Activated T-cell treated with anti-CD3 and anti-CD28 coated beads, Interleukin-2, amount 50 U/mL, for 24 hours (primary cell): ENCODE measurements around the gene ADO.
A peak's percentile ranks its signal among the peaks of the same experiment; 100 is the strongest.

ENCODE experiments used
- DNase-seq: peaks from one replicate; pipeline ENCODE4 v3.0.0-alpha.2; 2020
- H3K27ac Mint-ChIP-seq: 2 replicates; pipeline ENCODE4 v1.8.0; 2020; ENCODE audit warnings: mild to moderate bottlenecking, mixed read lengths
- H3K27me3 Mint-ChIP-seq: 2 replicates; pipeline ENCODE4 v1.8.0; 2020; ENCODE audit warnings: mixed read lengths
- H3K36me3 Mint-ChIP-seq: 2 replicates; pipeline ENCODE4 v1.8.0; 2020; ENCODE audit warnings: low read depth, mixed read lengths
- H3K4me1 Mint-ChIP-seq: 2 replicates; pipeline ENCODE4 v1.8.0; 2020; ENCODE audit warnings: low read depth, mixed read lengths
- H3K4me3 Mint-ChIP-seq: 2 replicates; pipeline ENCODE4 v1.8.0; 2020; ENCODE audit warnings: mild to moderate bottlenecking, moderate library complexity, mixed read lengths
- H3K9me3 Mint-ChIP-seq: 2 replicates; pipeline ENCODE4 v1.8.0; 2020; ENCODE audit warnings: mixed read lengths

Gene ADO

DNA sequence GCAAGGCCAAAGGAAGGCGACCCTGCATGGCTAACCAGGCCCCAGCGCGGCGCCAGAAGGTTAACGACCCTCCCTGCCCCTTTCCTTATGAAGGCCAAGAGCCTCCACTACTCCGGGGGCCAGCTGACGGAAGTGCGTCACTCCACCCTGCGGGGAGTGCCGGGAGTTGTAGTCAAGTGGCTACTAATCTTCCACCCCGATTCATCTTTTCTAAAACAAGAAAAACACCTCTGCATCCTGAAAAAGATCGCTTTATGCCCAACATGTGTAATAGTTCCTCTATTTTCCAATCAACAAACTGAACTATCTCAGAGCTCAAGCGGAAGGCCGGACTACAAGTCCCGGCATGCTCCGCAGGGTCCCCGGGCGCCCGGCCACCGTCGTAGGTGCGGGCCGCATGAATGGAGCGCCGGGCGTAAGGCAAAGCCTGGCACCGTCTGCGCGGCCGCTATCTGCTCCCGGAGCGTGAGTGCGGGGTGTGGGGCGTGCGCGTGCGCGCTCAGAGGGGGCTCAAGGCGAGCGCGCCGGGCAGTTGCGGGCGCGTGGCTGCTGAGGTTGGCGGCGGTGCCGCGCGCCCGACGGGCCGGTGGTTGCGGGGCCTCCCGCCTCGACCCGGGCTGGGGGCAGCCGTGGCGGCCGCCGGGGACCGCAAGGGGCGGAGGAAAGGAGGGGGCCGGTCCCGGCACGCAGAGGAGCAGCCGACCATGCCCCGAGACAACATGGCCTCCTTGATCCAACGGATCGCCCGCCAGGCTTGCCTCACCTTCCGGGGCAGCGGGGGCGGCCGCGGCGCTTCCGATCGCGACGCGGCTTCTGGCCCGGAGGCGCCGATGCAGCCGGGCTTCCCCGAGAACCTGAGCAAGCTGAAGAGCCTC, at the start of gene ADO:
TSS of gene ADO (plus strand) at position 365 of the 875 bp plus-strand sequence. CDS start at position 705, 340 bp downstream.
- Mint-ChIP-seq H3K9me3 (no peaks in the 10 kb centered on the region), H3K27ac (peak within 1 kb of the TSS; percentile 100), H3K4me3 (peak within 1 kb of the TSS; percentile 90), H3K36me3 (peaks cover 47% of the 10 kb centered on the region), H3K27me3 (no peaks in the 10 kb centered on the region), H3K4me1 (peaks cover 42% of the 10 kb centered on the region)
- peak; percentile 88 for DNase-seq

DNA sequence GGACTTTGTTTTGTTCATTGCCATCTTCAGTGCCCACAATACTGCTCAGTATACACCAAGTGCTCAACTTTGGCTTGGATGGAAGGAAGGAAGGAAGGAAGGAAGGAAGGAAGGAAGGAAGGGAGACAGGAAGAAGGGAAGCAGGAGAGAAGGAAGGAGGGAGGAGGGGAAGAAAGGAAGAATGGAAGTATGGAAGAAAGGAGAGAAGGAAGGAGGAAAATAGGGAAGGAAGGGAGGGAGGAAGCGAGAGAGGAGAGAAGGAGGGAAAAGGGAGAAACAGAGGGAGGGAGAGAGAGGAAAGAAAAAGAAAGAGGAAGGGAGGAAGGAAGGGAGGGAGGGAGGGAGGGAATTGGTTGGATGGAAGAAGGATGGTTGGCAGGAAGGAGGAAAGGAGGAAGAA, 49.6 kb upstream of the ADO start:
- Mint-ChIP-seq H3K27me3 (no peaks in the 10 kb centered on the region), H3K27ac (no peak overlapping the region), H3K36me3 (no peaks in the 10 kb centered on the region), H3K9me3 (peaks cover 2% of the 10 kb centered on the region), H3K4me3 (no peak overlapping the region), H3K4me1 (peaks cover 31% of the 10 kb centered on the region)
- DNase-seq, result no peak

DNA sequence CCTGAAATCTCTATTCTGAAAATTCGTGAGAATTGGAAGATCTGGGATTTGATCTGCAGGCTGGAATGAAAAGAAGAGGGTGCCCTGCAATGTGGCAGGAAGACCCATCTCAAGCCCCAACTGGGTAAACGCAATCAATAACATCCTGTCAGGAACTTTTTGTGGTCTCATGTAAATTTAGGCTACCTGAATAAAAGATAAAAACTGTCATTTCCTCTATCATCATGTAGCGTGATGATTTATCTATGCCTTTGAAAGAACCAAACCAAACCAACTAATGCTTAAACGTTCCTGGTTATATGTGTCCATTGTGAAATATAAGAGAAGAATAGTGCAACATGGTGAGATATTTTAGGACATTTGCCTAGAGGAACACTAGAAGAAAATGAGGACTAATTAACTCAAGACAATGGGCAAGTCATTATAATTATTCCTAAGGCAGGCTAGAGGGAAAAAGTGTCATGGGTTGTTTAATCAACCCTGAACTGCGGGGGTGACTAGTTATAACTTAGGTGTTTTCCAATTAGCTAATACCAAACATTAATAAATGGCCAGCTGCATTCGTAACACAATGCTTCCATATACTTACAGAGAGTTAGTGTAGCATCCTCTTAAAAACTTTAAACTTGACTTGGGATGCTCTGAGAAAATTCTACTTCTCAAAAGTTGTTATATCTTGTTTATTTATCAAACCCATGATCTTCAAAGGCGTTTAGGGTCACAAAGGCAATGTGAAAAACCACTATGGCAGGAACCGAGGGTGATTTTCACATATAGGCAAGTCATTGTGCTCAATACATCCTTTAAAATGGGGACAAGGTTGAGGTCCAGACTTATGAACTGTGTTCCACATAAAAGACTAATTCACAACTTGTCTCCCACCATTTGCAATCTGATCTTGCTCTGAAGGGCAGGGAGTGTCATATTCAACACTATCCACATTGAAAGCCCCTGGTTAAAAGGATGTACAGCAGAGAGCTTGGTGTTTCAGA, 48.6 kb upstream of the ADO start:
- Mint-ChIP-seq H3K4me1 (peaks cover 31% of the 10 kb centered on the region), H3K9me3 (peaks cover 2% of the 10 kb centered on the region), H3K36me3 (no peaks in the 10 kb centered on the region), H3K27ac (no peak overlapping the region), H3K27me3 (no peaks in the 10 kb centered on the region), H3K4me3 (no peak overlapping the region)
- DNase-seq, result no peak

DNA sequence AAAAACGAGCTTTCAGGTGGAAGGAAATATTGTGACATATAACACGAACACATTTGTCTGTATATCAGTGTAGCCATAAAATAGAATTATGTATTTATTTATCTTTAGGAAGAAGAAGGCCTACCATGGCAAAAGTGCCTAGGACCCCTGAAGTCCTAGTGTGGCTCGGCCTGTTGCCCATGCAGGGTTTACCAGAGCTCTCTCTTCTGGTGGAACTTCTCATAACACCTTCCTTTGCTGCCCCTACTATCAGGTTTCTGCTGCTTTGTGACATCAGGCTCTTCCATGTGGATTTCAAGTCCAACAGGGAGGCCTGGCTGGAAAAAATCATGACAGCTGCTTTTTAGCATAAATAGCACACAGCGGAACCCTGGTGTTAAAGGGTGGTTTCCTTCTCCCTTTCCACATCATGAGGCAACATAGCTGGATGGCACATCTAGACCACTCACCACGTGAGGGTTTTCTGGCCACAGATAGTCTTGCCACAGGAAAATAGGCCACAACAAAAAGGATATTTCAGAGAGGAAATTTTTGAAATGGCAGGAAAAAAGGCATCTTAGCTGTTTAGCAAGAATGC, 44.8 kb upstream of the ADO start:
- Mint-ChIP-seq H3K9me3 (peaks cover 2% of the 10 kb centered on the region), H3K27me3 (no peaks in the 10 kb centered on the region), H3K4me1 (peaks cover 40% of the 10 kb centered on the region), H3K4me3 (no peak overlapping the region), H3K27ac (no peak overlapping the region), H3K36me3 (no peaks in the 10 kb centered on the region)
- no peak for DNase-seq

DNA sequence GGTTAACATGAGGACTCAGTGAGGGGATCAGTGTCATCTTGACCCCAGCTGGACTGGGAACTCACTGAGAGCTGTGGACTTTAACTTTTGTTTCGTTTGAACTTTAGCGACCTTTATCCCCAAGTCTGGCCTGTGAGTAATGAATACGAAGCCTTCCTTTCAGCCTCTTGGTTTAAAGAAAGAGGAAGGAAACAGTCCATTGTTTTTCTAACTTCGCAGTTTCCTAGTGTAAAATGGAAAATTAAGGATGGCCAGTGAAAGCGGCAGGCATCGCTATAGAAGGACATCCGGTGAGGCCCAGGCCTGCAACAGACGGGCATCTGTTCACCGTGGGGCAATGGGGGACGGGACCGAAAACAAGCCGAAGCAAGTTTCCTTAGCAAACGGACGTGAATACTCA, 44.1 kb upstream of the ADO start:
- Mint-ChIP-seq H3K9me3 (peaks cover 2% of the 10 kb centered on the region), H3K4me3 (no peak overlapping the region), H3K27ac (no peak overlapping the region)

DNA sequence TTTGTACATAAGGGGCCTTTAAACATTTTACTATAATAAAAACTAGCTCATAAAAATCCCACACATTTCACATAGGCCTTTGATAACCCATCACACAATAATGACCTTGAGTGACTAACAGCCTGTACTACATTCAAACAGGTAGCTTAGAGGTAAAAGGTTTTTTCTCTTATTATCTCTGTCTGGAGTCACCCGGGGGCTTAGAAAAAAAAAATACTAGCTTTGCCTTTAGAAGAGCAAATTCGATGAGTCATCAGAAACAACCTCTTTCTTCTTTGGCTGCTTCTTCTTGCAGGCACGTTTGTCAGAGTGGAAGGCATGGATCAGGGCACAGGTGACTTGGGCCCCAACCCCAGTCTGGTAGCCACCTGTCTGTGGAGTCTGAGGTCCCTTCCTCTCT, 43.4 kb upstream of the ADO start:
- Mint-ChIP-seq H3K27ac (peak overlapping the region; percentile 28), H3K9me3 (peaks cover 2% of the 10 kb centered on the region), H3K36me3 (no peaks in the 10 kb centered on the region), H3K4me1 (peaks cover 32% of the 10 kb centered on the region), H3K4me3 (no peak overlapping the region), H3K27me3 (no peaks in the 10 kb centered on the region)
- no peak for DNase-seq

More for the DNA sequence above, 44.1 kb upstream of the ADO start:
- Mint-ChIP-seq H3K27me3 (no peaks in the 10 kb centered on the region), H3K36me3 (no peaks in the 10 kb centered on the region), H3K4me1 (peaks cover 34% of the 10 kb centered on the region)
- DNase-seq, result no peak

DNA sequence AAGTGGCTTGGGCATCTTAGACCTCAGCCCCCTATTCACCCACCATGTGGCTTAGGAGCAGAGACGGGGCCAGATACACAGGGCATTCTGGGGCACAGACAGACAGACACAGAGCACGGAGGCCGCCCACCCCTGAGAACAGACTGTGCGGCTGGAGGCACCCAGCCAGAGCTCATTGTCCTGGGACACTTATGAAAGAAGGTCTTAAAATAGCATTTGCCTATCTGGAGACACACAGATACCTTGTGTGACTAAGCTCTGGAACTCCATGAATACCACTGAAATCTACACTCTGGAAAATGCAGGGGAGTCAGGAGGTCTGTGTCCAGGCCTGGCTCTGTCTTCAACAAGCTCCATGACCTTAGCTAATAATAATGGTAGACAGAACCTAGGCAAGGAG, 41.4 kb upstream of the ADO start:
- no peak overlapping the region for H3K4me3 Mint-ChIP-seq
- H3K9me3 Mint-ChIP-seq, result no peaks in the 10 kb centered on the region
- H3K27ac Mint-ChIP-seq, result no peak overlapping the region
- DNase-seq, result no peak
- H3K36me3 Mint-ChIP-seq, result no peaks in the 10 kb centered on the region
- H3K4me1 Mint-ChIP-seq, result peaks cover 24% of the 10 kb centered on the region
- no peaks in the 10 kb centered on the region for H3K27me3 Mint-ChIP-seq

DNA sequence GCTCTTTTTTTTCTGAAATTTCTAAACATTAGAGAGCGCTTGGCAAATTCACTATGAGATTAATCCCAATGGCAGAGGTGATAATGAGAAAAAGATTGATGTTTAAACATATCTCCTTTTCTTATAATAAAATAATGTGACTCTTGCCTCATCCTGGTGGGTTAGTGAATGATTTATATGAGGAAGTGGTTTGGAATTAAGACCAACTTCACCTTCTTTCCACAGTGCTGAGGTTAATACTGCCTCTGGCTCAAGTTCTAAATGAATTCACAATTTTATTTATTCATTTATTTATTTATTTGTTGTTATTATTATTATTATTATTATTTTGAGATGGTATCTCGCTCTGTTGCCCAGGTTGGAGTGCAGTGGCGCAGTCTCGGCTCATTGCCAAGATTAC, 40.5 kb upstream of the ADO start:
- no peaks in the 10 kb centered on the region for H3K36me3 Mint-ChIP-seq
- DNase-seq, result no peak
- no peak overlapping the region for H3K4me3 Mint-ChIP-seq
- no peak overlapping the region for H3K27ac Mint-ChIP-seq
- no peaks in the 10 kb centered on the region for H3K27me3 Mint-ChIP-seq
- H3K9me3 Mint-ChIP-seq, result no peaks in the 10 kb centered on the region
- peaks cover 24% of the 10 kb centered on the region for H3K4me1 Mint-ChIP-seq

DNA sequence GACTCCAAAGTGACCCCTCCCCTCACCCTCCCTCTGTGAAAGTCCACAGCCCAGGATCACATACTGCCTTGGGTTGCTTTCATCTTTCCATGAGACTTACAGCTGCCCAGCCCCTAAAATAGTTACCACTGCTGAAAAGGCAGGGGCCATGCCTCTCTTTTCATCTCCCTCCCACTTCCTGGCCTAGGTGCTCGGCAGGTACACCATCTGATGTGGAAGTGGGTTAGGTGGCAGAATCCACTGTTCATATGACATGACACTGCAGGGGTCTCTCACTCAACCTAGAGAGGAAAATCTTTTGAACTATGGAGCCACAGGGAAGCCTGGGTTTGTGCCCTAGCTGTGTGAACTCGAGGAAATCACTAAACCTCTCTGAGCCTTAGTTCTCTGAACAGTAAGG, 38.8 kb upstream of the ADO start:
- peaks cover 34% of the 10 kb centered on the region for H3K4me1 Mint-ChIP-seq
- no peaks in the 10 kb centered on the region for H3K36me3 Mint-ChIP-seq
- H3K27ac Mint-ChIP-seq, result no peak overlapping the region
- H3K27me3 Mint-ChIP-seq, result no peaks in the 10 kb centered on the region
- H3K9me3 Mint-ChIP-seq, result no peaks in the 10 kb centered on the region
- no peak overlapping the region for H3K4me3 Mint-ChIP-seq
- no peak for DNase-seq

DNA sequence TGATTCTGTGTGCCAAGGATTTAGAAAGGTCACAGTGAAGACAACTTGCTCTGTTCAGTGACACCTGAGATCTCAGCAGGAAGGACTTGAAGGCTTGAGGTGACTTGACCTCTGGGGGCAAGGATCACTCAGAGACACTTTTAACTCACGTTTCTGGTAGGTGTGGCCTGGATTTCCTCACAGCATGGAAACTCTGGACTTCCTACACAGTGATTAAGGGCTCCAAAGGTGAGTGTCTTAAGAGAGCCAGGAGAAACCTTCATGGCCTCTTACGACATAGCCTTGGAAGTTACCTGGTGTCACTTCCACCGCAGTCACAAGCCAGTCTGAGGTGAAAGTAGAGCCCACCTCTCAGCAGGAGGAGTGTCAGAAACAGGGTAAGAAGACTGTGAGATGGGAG, 38.1 kb upstream of the ADO start:
- no peak for DNase-seq
- Mint-ChIP-seq H3K4me1 (peaks cover 28% of the 10 kb centered on the region), H3K27me3 (no peaks in the 10 kb centered on the region), H3K27ac (no peak overlapping the region), H3K36me3 (no peaks in the 10 kb centered on the region), H3K9me3 (no peaks in the 10 kb centered on the region), H3K4me3 (no peak overlapping the region)

DNA sequence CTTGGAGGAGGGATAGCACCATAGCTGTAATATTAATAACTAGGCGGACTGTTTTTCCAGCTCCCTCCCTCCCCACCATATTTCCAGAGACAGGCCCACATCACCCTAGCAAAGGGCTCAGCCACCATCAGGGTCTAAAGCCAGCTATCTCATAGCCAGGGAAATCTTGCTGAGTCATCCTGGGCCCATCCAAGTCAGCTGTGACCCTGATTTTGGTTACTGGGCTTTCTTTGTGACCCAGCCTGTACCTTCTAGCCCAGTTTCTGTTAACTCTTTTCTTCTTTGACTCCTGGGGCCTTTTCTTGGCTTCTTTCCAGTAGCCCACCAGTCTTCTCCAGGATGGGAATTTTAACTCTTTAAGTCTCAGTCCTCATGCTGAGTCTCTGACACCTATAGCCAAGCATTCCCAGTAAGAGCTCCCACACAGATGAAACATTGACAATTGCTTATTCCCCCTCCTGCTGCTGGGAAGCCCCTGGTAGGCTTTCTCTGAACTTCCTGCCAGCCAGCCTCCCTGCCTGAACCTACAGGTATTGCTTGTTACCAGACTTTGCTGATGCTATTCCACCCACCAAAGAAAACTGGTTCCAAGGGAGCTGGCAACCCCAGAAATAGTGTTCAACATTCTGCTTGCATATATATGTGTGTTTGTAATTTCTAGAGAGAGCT, 34.8 kb upstream of the ADO start:
- H3K4me3 Mint-ChIP-seq, result no peak overlapping the region
- H3K9me3 Mint-ChIP-seq, result no peaks in the 10 kb centered on the region
- no peak for DNase-seq
- H3K27ac Mint-ChIP-seq, result no peak overlapping the region
- no peaks in the 10 kb centered on the region for H3K36me3 Mint-ChIP-seq
- peaks cover 5% of the 10 kb centered on the region for H3K27me3 Mint-ChIP-seq
- H3K4me1 Mint-ChIP-seq, result peaks cover 27% of the 10 kb centered on the region

DNA sequence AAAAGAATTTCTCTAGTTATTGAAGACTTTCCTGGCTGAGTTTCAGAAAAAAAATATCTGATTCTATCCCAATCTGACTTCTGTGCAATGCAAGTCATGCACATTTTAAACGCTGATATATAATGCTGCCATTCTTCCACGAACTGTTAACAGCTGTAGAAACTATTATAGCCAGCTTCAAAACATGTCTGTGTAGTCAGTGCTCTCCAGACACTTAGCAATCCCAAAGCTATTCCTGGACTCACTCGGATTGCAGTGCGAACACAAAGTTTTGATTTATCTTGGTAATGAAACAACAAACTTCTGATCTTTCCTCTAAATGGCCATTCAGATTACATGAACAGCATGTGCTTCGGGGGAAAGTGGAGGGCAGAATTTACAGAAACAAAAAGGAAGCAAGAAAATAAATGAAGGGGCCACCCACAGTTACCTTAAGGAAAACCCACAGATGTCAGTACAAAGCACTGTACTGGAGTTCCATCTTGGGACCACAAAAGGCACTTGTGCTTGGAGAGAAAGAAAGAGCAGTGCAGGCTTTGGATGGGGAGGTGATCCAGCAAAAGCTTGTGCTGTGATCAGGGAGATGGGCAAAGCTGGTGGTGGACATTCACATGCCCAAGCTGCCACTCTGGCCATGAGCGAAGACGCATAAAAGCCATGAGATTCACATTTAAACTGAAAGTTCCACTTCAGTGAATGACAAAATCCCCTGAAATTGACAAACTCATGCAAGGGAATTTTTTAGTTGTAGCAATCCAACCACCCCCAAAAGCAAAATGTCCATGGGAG, 32.1 kb upstream of the ADO start:
- DNase-seq, result no peak
- Mint-ChIP-seq H3K4me3 (no peak overlapping the region), H3K27ac (no peak overlapping the region), H3K27me3 (peaks cover 5% of the 10 kb centered on the region), H3K9me3 (no peaks in the 10 kb centered on the region), H3K36me3 (no peaks in the 10 kb centered on the region), H3K4me1 (peaks cover 25% of the 10 kb centered on the region)

DNA sequence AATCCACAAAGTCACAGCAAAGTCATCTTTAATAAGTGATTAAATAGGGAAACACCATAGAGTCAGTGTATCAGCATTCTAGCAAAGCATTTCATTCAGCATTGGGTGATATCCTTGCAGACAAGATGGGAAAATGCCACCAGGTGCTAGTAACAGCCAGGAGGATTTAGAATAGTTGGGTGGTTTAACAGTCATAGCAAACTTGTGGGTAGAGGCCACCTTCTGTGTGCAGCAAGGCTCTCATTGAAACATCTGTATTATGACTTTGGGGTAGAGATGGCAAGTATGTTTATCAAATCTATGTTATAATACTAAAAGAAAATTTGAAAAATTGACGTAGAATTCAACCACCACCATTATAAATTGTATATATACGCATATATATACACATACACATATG, 26.4 kb upstream of the ADO start:
- no peak overlapping the region for H3K27ac Mint-ChIP-seq
- no peak overlapping the region for H3K4me3 Mint-ChIP-seq
- peaks cover 8% of the 10 kb centered on the region for H3K27me3 Mint-ChIP-seq
- DNase-seq, result no peak
- H3K9me3 Mint-ChIP-seq, result no peaks in the 10 kb centered on the region
- H3K36me3 Mint-ChIP-seq, result no peaks in the 10 kb centered on the region
- peaks cover 44% of the 10 kb centered on the region for H3K4me1 Mint-ChIP-seq
